D721Med (cell line): ENCODE data around the gene ERVFRD-1.
"Not testable (repeated sequence)": the region's sequence is repeated elsewhere in the genome, so short reads cannot be mapped to it uniquely, and the experiment has no call there.

Experiments
- DNase-seq: peaks from one replicate; pipeline ENCODE4 v3.0.0; 2011; ENCODE audit warnings: low spot score; ENCODE audit not compliant: insufficient read length
- FAIRE-seq: peaks from 2 replicates; lab custom pipeline; 2011; peaks lifted over from hg19 to GRCh38; lab: Jason Lieb, UNC
- CTCF ChIP-seq: IDR thresholded peaks from 2 replicates; pipeline ENCODE4 v1.5.1; 2012; ENCODE audit warnings: mild to moderate bottlenecking, control low read depth; ENCODE audit not compliant: insufficient read depth; ENCODE audit errors: missing control alignments

Gene ERVFRD-1

GRCh38 chr6:11129908-11130565 lies 18.5 kb upstream of the ERVFRD-1 start:
- DNase-seq (no peak), FAIRE-seq (no peak)
- no peak for TF ChIP-seq CTCF

GRCh38 chr6:11128608-11129007 lies 17.1 kb upstream of the ERVFRD-1 start:
- DNase-seq (no peak), FAIRE-seq (no peak)
- TF ChIP-seq CTCF, result no peak

GRCh38 chr6:11126876-11127275 lies 15.4 kb upstream of the ERVFRD-1 start:
- DNase-seq (no peak), FAIRE-seq (no peak)
- TF ChIP-seq CTCF, result no peak

- FAIRE-seq (no peak), DNase-seq (no peak)
- no peak for TF ChIP-seq CTCF
These were observed 12.5 kb upstream of the ERVFRD-1 start for GRCh38 chr6:11123978-11124377.

GRCh38 chr6:11122380-11122779 lies 10.9 kb upstream of the ERVFRD-1 start:
- FAIRE-seq, result no peak
- DNase-seq, result no peak
- TF ChIP-seq CTCF, result no peak

GRCh38 chr6:11121851-11122250 lies 10.3 kb upstream of the ERVFRD-1 start:
- no peak for TF ChIP-seq CTCF
- FAIRE-seq (no peak), DNase-seq (no peak)

GRCh38 chr6:11120271-11121005 lies 8.9 kb upstream of the ERVFRD-1 start:
- DNase-seq, result no peak
- no peak for FAIRE-seq
- TF ChIP-seq CTCF, result no peak

- DNase-seq, FAIRE-seq: not testable (repeated sequence)
These were observed 4.4 kb upstream of the ERVFRD-1 start for GRCh38 chr6:11115808-11116536.
